PC-3 (cell line): ENCODE data around the gene P3R3URF. TPM values are rescaled to one million over a fixed set of nuclear protein-coding genes. Genes with fewer than 3 reads are reported as not detected.
A peak's percentile ranks its signal among the peaks of the same experiment; 100 is the strongest.

ENCODE experiments used
- ATAC-seq: fragments of 200-7000 bp; cut with Tn5 transposase; 2 replicates; pipeline ENCODE4 v1.9.1; 2020; ENCODE audit warnings: mild to moderate bottlenecking, moderate library complexity
- BruUV-seq: library from RNA; stranded (reverse); fragments of 400-500 nt; replicated peaks from 2 replicates; lab custom pipeline; 2021; lab: Mats Ljungman, UMichigan
- CTCF ChIA-PET: fragments of 300-600 bp; sonication (Branson Sonifier 250); formaldehyde crosslinking; loops from one replicate; lab custom pipeline; 2022; ENCODE audit warnings: antibody characterized with exemption; lab: Charles Lee
- POLR2A ChIA-PET: fragments of 300-600 bp; sonication (Branson Sonifier 250); formaldehyde crosslinking; loops from one replicate; lab custom pipeline; 2022; ENCODE audit warnings: antibody characterized with exemption; ENCODE audit not compliant: unreplicated experiment; lab: Charles Lee
- DNase-seq: peaks from one replicate; pipeline ENCODE4 v3.0.0-alpha.2; 2015
- H2AFZ ChIP-seq: fragments of 300-600 bp; sonication (generic); 2 replicates; pipeline ENCODE4 v1.6.0; 2016; ENCODE audit warnings: antibody characterized with exemption, low read length
- H3F3A ChIP-seq: fragments of 300-600 bp; sonication (generic); one replicate; pipeline ENCODE4 v1.6.0; 2017; ENCODE audit warnings: antibody characterized with exemption, low read length, control low read depth, mild to moderate bottlenecking; ENCODE audit not compliant: unreplicated experiment
- H3K27ac ChIP-seq: fragments of 300-600 bp; sonication (generic); 2 replicates; pipeline ENCODE4 v1.5.1; 2016; ENCODE audit warnings: mild to moderate bottlenecking, low read length
- H3K27me3 ChIP-seq: fragments of 300-600 bp; sonication (generic); 2 replicates; pipeline ENCODE4 v1.6.1; 2016; ENCODE audit warnings: low read length, mixed read lengths
- H3K36me3 ChIP-seq: fragments of 300-600 bp; sonication (generic); 2 replicates; pipeline ENCODE4 v1.6.1; 2016; ENCODE audit warnings: low read depth, mixed run types, low read length, mixed read lengths
- H3K4me1 ChIP-seq: fragments of 300-600 bp; sonication (generic); 2 replicates; pipeline ENCODE4 v1.5.1; 2016; ENCODE audit warnings: low read length; ENCODE audit not compliant: insufficient read depth
- H3K4me2 ChIP-seq: fragments of 300-600 bp; sonication (generic); 2 replicates; pipeline ENCODE4 v1.6.0; 2016; ENCODE audit warnings: low read length
- H3K4me3 ChIP-seq: fragments of 300-600 bp; sonication (generic); 2 replicates; pipeline ENCODE4 v1.5.1; 2016; ENCODE audit warnings: mild to moderate bottlenecking, low read length, mixed read lengths
- H3K79me2 ChIP-seq: fragments of 300-600 bp; sonication (generic); 2 replicates; pipeline ENCODE4 v1.6.1; 2017; ENCODE audit warnings: low read length, mixed read lengths
- H3K9ac ChIP-seq: fragments of 300-600 bp; sonication (generic); 2 replicates; pipeline ENCODE4 v1.6.0; 2016; ENCODE audit warnings: mild to moderate bottlenecking, low read length
- H3K9me2 ChIP-seq: fragments of 300-600 bp; sonication (generic); replicated peaks from 2 replicates; pipeline ENCODE4 v1.6.1; 2016; ENCODE audit warnings: mixed run types, low read length, mixed read lengths
- H3K9me3 ChIP-seq: fragments of 300-600 bp; sonication (generic); 2 replicates; pipeline ENCODE4 v1.6.1; 2016; ENCODE audit warnings: low read length, mixed read lengths
- H4K20me1 ChIP-seq: fragments of 300-600 bp; sonication (generic); 2 replicates; pipeline ENCODE4 v1.6.1; 2016; ENCODE audit warnings: low read length, mixed read lengths
- CTCF ChIP-seq: fragments of 300-600 bp; sonication (generic); conservative IDR thresholded peaks from 2 replicates; pipeline ENCODE4 v1.5.1; 2017; ENCODE audit warnings: antibody characterized with exemption, low read depth, mild to moderate bottlenecking, low read length
- EZH2 ChIP-seq: fragments of 300-600 bp; sonication (generic); IDR thresholded peaks from one replicate; pipeline ENCODE4 v1.6.1; 2017; ENCODE audit warnings: antibody characterized with exemption, mild to moderate bottlenecking, low read length; ENCODE audit not compliant: unreplicated experiment
- EZH2phosphoT487 ChIP-seq: fragments of 300-600 bp; sonication (generic); IDR thresholded peaks from 2 replicates; pipeline ENCODE4 v1.6.1; 2018; ENCODE audit warnings: mild to moderate bottlenecking, antibody characterized with exemption, low read length, borderline replicate concordance
- intact Hi-C: fragments of 100-400 bp; cut with micrococcal nuclease; formaldehyde crosslinking; loops from 2 replicates; pipeline ENCODE4 v1.9.0; 2023
- total RNA-seq: library from RNA; depleted of rRNA; stranded (reverse); fragments of >200 nt; gene quantifications from 2 replicates; pipeline ENCODE4 v1.2.3, GENCODE V29; 2014

P3R3URF gene
- total RNA-seq, 1 experiment from 2014 or later = not detected

GRCh38 chr1:46131093-46131492, 45.2 kb downstream of the P3R3URF start:
- peak; percentile 24 for DNase-seq
- intact Hi-C loops = loop anchor here (2.0 kb wide), 1 partner anchor 48 kb away; no protein-coding TSS in a partner anchor
- H3K9me3 ChIP-seq = no peaks in the 10 kb centered on the region
- H4K20me1 ChIP-seq = peaks cover 12% of the 10 kb centered on the region; the same call in 1 of the 2 replicates
- H3K36me3 ChIP-seq = peaks cover 3% of the 10 kb centered on the region; the same call in 1 of the 2 replicates
- H3K79me2 ChIP-seq = peaks cover 62% of the 10 kb centered on the region
- ChIA-PET POLR2A (interaction anchor here (0.7 kb wide), 2 partner anchors 52 to 612 kb away, joined by 3 to 5 read pairs; no protein-coding TSS in a partner anchor), CTCF (interaction anchor here (0.6 kb wide), 1 partner anchor 92 kb away, joined by 3 read pairs; no protein-coding TSS in a partner anchor)
- TF ChIP-seq EZH2phosphoT487 (no peak), CTCF (no peak), EZH2 (no peak)
- H3K9me2 ChIP-seq = no peaks in the 10 kb centered on the region
- peak overlapping the region; percentile 88 for H3K4me2 ChIP-seq
- no peak for ATAC-seq
- no peak overlapping the region for H3K27ac ChIP-seq
- H3K9ac ChIP-seq = peak overlapping the region; percentile 87
- no peaks in the 10 kb centered on the region for H3F3A ChIP-seq
- peak overlapping the region; percentile 95 for H3K4me3 ChIP-seq
- H3K4me1 ChIP-seq = peaks cover 47% of the 10 kb centered on the region
- H3K27me3 ChIP-seq = no peaks in the 10 kb centered on the region
- BruUV-seq = no TSS peak
- H2AFZ ChIP-seq = no peak overlapping the region

GRCh38 chr1:46130606-46131005, 45.7 kb downstream of the P3R3URF start:
- peaks cover 65% of the 10 kb centered on the region for H3K79me2 ChIP-seq
- no peaks in the 10 kb centered on the region for H3K9me2 ChIP-seq
- no peak overlapping the region for H2AFZ ChIP-seq
- TF ChIP-seq EZH2 (no peak), CTCF (no peak), EZH2phosphoT487 (no peak)
- ATAC-seq (no peak), DNase-seq (no peak)
- H3F3A ChIP-seq = no peaks in the 10 kb centered on the region
- H3K27ac ChIP-seq = no peak overlapping the region
- BruUV-seq = no TSS peak
- H3K9ac ChIP-seq = peak overlapping the region; percentile 87
- intact Hi-C loops = loop anchor here (1.0 to 2.0 kb wide), 2 partner anchors 48 to 91 kb away; no protein-coding TSS in a partner anchor
- peak overlapping the region; percentile 88 for H3K4me2 ChIP-seq
- peaks cover 3% of the 10 kb centered on the region; the same call in 1 of the 2 replicates for H3K36me3 ChIP-seq
- H4K20me1 ChIP-seq = peaks cover 12% of the 10 kb centered on the region; the same call in 1 of the 2 replicates
- no peaks in the 10 kb centered on the region for H3K27me3 ChIP-seq
- peaks cover 42% of the 10 kb centered on the region for H3K4me1 ChIP-seq
- ChIA-PET CTCF (no interaction called here), POLR2A (interaction anchor here (0.7 kb wide), 1 partner anchor 612 kb away, joined by 3 read pairs; no protein-coding TSS in a partner anchor)
- H3K4me3 ChIP-seq = peak overlapping the region; percentile 95
- no peaks in the 10 kb centered on the region for H3K9me3 ChIP-seq

GRCh38 chr1:46130121-46130520, 46.2 kb downstream of the P3R3URF start:
- ATAC-seq (no peak), DNase-seq (peak; percentile 17)
- Histone ChIP-seq H3K4me2 (peak overlapping the region; percentile 88), H3K9me2 (no peaks in the 10 kb centered on the region), H3K27me3 (no peaks in the 10 kb centered on the region), H2AFZ (no peak overlapping the region), H4K20me1 (peaks cover 12% of the 10 kb centered on the region; the same call in 1 of the 2 replicates), H3K36me3 (peaks cover 3% of the 10 kb centered on the region; the same call in 1 of the 2 replicates), H3K4me3 (peak overlapping the region; percentile 95), H3K4me1 (peaks cover 37% of the 10 kb centered on the region), H3K9ac (peak overlapping the region; percentile 87), H3K79me2 (peaks cover 70% of the 10 kb centered on the region), H3F3A (no peaks in the 10 kb centered on the region), H3K9me3 (no peaks in the 10 kb centered on the region), H3K27ac (no peak overlapping the region)
- TF ChIP-seq CTCF (peak; percentile 28; the same call in 1 of the 2 replicates), EZH2phosphoT487 (no peak)
- POLR2A ChIA-PET = no interaction called here
- CTCF ChIA-PET = interaction anchor here (0.7 kb wide), 1 partner anchor 51 kb away, joined by 4 read pairs; no protein-coding TSS in a partner anchor
- no TSS peak for BruUV-seq
- intact Hi-C loops = loop anchor here (1.0 to 2.0 kb wide), 2 partner anchors 49 to 91 kb away; no protein-coding TSS in a partner anchor
